ENCODE results near the gene BORCS8. TPM values are rescaled to one million over a fixed set of nuclear protein-coding genes. Genes with fewer than 3 reads are reported as not detected.

BORCS8 gene
- 10 to 100 TPM; 27.5 to 33.2 (median 31.3) TPM for total RNA-seq
- polyA plus RNA-seq, result 30.3 TPM
- long read RNA-seq, donor 1, transcript BORCS8-203 (4 exons, 1,489 nt), result minor isoform, 7 of 44 reads
- long read RNA-seq, donor 1, transcript BORCS8-202 (6 exons, 1,429 nt), result major isoform, 25 of 44 reads
- long read RNA-seq, donor 1, partial matches to known transcripts, result 2 of 44 reads
- long read RNA-seq, donor 1, other reads (novel, unspliced or antisense), result 3 of 44 reads
- long read RNA-seq, donor 2, transcript BORCS8-202 (6 exons, 1,429 nt), result major isoform, 11 of 21 reads
- long read RNA-seq, donor 2, partial matches to known transcripts, result 1 of 21 reads
- long read RNA-seq, donor 2, other reads (novel, unspliced or antisense), result 2 of 21 reads
- long read RNA-seq, donor 3, transcript BORCS8-203 (4 exons, 1,489 nt), result minor isoform, 10 of 41 reads
- long read RNA-seq, donor 3, transcript BORCS8-202 (6 exons, 1,429 nt), result major isoform, 23 of 41 reads
- long read RNA-seq, donor 3, partial matches to known transcripts, result 0 of 41 reads
- long read RNA-seq, donor 3, other reads (novel, unspliced or antisense), result 6 of 41 reads
- long read RNA-seq, donor 4, transcript BORCS8-203 (4 exons, 1,489 nt), result minor isoform, 8 of 39 reads
- long read RNA-seq, donor 4, transcript BORCS8-202 (6 exons, 1,429 nt), result major isoform, 21 of 39 reads
- long read RNA-seq, donor 4, partial matches to known transcripts, result 0 of 39 reads
- long read RNA-seq, donor 4, other reads (novel, unspliced or antisense), result 5 of 39 reads

DNA sequence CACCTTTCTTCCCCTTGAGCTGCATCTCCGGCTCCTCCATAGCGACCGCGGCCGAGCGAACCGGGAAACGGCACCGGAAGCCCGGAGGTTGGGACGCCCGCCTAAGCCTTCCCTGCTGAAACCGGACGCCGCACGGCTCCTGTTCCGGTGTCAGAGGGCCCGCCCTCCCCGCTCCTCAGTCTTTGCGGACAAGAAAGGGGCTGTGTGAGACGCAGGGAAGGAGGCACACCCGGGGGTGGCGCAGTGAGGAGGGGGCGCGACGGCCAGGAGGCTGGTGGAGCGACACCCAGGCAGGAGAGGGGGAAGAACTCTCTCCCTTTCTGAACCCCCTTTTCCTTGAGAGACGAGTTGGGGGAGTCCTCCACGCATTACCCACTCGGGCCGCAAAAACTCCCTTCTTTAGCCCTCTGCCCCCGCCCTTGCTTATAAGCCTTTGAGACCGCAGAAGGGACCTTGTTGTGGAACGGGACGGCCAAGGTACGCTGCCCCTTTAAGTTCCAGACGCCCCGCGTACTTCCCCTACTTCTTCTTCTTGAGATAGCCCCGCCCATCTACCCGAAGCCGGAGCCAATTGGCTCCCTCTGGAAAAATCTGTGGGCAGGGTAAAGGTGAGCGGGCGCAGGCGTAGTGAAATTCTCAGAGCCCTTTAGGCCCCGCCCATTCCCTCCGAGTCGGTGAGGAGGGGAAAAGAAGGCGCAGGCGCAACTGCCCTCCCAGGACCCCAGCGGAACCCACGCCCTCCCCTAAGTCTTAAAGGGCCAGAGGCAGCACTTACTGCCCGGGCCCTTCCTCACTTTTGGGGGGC lies at the start of gene BORCS8, which contains the start of gene RFXANK:
BORCS8 (minus strand) TSS at position 75 of the 805 bp plus-strand sequence; CDS start at position 40, 35 bp downstream.
RFXANK (plus strand) TSS at position 181 of the 805 bp plus-strand sequence. CDS start 1,689 bp downstream, outside the sequence.
- H3K9me3 ChIP-seq (ENCODE audit: control insufficient read depth, low read length), result no peaks in the 10 kb centered on the region
- no peaks in the 10 kb centered on the region for H3K27me3 ChIP-seq (ENCODE audit: control insufficient read depth, insufficient read depth)
- H3K27ac ChIP-seq (ENCODE audit: low read length), result peak within 1 kb of the TSS; percentile 100
- ATAC-seq (peak; percentile 97 to 98), DNase-seq (peak; percentile 99)
- intact Hi-C loops (cut with DNase I), result loop anchor here in 1 of 4 donors (10.0 kb wide), 1 partner anchor 133 kb away; the partner anchor contains the start of genes MAU2 and SUGP1
- peak within 1 kb of the TSS; percentile 91 for H3K4me3 ChIP-seq (ENCODE audit: low read length)
- WGBS, result under 1% methylated on average over 53 of the region's 53 CpGs
- H3K4me1 ChIP-seq (ENCODE audit: control insufficient read depth, insufficient read depth, low read length), result peaks cover 6% of the 10 kb centered on the region

DNA sequence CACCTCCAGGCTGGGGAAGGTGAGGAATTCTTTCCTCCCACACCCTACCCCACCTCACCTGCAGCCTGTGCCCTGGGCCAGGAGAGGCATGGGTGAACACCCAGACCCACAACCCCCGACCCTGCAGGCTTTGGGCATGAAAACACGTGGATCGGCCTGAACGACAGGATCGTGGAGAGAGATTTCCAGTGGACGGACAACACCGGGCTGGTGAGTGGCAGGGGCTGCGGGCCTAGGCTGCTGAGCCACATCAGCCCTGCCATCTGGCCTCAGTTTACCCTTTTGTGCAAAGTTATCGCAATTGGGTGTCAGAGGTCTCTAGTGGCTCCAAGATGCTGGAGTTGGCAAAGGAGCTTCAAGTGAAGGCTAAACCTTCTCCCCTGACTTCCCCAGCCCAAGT lies 48.5 kb upstream of the BORCS8 start:
- intact Hi-C loops (cut with DNase I), result no loop called here
- H3K9me3 ChIP-seq (ENCODE audit: control insufficient read depth, low read length), result no peaks in the 10 kb centered on the region
- DNase-seq (no peak), ATAC-seq (no peak)
- no peaks in the 10 kb centered on the region for H3K4me1 ChIP-seq (ENCODE audit: control insufficient read depth, insufficient read depth, low read length)
- 82% methylated on average over 9 of the region's 9 CpGs for WGBS
- H3K27ac ChIP-seq (ENCODE audit: low read length), result no peak overlapping the region
- no peak overlapping the region for H3K4me3 ChIP-seq (ENCODE audit: low read length)
- no peaks in the 10 kb centered on the region for H3K27me3 ChIP-seq (ENCODE audit: control insufficient read depth, insufficient read depth)

DNA sequence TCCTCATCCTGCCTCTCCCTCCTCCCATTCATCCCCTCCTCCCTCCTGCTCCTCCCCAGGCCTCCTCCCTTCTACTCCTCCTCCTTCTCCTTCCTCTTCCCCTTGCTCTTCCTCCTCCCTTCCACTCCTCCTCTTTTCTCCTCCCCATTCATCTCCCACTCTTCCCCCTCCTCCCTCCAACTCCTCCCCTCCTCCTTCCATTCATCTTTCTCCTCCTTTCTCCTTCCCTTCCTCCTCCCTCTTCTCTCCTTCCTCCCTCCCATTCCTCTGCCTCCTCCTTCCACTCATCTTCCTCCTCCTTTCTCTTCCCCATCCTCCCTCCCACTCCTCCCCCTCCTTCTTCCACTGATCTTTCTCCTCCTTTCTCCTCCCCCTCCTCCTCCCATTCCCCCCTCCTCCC lies 47.7 kb upstream of the BORCS8 start:
- H3K27ac ChIP-seq (ENCODE audit: low read length), result no peak overlapping the region
- peaks cover 3% of the 10 kb centered on the region for H3K9me3 ChIP-seq (ENCODE audit: control insufficient read depth, low read length)
- ATAC-seq (no peak), DNase-seq (no peak)
- H3K4me1 ChIP-seq (ENCODE audit: control insufficient read depth, insufficient read depth, low read length), result no peaks in the 10 kb centered on the region
- H3K27me3 ChIP-seq (ENCODE audit: control insufficient read depth, insufficient read depth), result no peaks in the 10 kb centered on the region
- no peak overlapping the region for H3K4me3 ChIP-seq (ENCODE audit: low read length)
- intact Hi-C loops (cut with DNase I), result no loop called here

DNA sequence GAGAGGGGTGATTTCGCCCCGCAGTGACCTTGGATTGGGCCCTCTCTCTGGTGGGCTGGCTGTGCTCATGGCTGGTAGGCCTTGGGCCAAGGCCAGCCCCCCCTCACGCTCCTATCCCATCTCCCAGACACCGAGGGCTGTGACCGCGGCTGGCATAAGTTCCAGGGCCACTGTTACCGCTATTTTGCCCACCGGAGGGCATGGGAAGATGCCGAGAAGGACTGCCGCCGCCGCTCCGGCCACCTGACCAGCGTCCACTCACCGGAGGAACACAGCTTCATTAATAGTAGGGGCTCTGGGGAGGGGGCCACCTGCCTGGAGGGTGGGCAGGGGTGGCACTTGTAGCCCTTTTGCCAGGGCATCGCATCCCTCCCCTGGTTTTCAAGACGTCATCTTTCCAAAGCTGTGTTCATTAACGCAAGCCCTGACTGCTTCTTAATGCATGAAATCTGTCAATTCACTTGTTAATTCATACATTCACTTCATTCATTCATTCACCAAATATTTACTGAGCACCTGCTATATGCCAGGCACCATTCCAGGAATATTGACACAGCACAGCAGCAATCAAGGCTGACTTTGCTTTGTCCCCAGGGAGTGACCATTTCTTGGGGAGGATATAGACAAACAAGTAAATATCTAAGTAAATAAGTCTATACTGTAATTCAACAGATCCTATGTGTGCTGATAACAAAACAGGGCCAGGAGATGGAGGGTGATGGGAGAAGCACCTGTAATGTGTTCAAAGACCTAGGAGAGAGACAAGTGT lies 46.4 kb upstream of the BORCS8 start:
- ATAC-seq (peak in 1 of 2 donors; percentile 16), DNase-seq (no peak)
- Histone ChIP-seq H3K4me1 (ENCODE audit: control insufficient read depth, insufficient read depth, low read length) (no peaks in the 10 kb centered on the region), H3K9me3 (ENCODE audit: control insufficient read depth, low read length) (peaks cover 12% of the 10 kb centered on the region), H3K27me3 (ENCODE audit: control insufficient read depth, insufficient read depth) (no peaks in the 10 kb centered on the region), H3K27ac (ENCODE audit: low read length) (no peak overlapping the region), H3K4me3 (ENCODE audit: low read length) (no peak overlapping the region)
- WGBS, result 84% methylated on average over 18 of the region's 18 CpGs
- intact Hi-C loops (cut with DNase I), result no loop called here

DNA sequence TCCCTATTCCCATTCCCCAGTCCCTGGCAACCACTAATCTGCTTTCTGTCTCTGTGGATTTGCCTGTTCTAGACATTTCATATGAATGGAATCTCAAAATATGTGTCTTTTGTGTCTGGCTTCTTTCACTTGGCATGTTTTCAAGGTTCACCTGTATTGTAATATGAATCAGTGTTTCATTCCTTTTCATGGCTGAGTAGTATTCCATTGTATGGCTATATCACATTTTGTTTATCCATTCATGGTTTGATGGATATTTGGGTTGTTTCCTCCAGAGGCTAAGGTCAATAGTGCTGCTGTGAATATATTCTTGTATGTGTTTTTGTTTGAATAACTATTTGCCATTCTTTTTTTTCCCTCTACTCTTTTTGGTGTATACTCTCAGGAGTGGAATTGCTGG lies 44.2 kb upstream of the BORCS8 start:
- intact Hi-C loops (cut with DNase I), result no loop called here
- no peak for ATAC-seq
- H3K27me3 ChIP-seq (ENCODE audit: control insufficient read depth, insufficient read depth), result no peaks in the 10 kb centered on the region
- no peak overlapping the region for H3K4me3 ChIP-seq (ENCODE audit: low read length)
- peaks cover 12% of the 10 kb centered on the region for H3K9me3 ChIP-seq (ENCODE audit: control insufficient read depth, low read length)
- no peak overlapping the region for H3K27ac ChIP-seq (ENCODE audit: low read length)
- no peaks in the 10 kb centered on the region for H3K4me1 ChIP-seq (ENCODE audit: control insufficient read depth, insufficient read depth, low read length)
- DNase-seq, result no peak

DNA sequence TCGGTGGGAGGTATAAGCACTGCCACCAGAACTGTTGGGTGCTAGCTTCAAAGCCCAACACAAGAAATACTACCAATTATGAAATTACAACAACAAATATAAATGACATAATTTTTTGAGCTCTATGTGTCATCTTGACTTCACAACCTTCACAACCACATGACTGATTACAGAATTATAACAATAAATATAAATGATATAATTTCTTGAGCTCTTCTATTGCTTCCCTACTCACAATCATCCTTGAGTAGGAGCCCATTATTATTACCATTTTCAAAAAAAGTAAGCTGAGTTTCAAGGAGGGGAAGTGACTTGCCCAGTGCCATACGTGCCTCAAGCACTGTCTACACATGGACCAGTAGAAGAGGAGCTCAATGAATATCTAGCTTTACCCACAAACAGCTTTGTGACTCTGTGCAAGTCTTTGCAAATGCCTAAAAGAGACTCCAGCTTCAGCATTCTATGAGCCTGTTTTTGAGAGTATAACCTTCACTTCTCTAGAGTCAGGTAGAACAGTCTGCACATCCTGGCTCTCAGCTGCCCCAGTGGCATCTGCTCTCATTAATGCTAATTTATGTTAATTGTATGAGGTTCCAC lies 42.4 kb upstream of the BORCS8 start:
- no peak for DNase-seq
- Histone ChIP-seq H3K4me3 (ENCODE audit: low read length) (no peak overlapping the region), H3K27ac (ENCODE audit: low read length) (no peak overlapping the region), H3K4me1 (ENCODE audit: control insufficient read depth, insufficient read depth, low read length) (no peaks in the 10 kb centered on the region), H3K9me3 (ENCODE audit: control insufficient read depth, low read length) (peaks cover 12% of the 10 kb centered on the region), H3K27me3 (ENCODE audit: control insufficient read depth, insufficient read depth) (no peaks in the 10 kb centered on the region)
- intact Hi-C loops (cut with DNase I), result no loop called here
- WGBS, result 89% methylated on average over 2 of the region's 2 CpGs
- no peak for ATAC-seq

DNA sequence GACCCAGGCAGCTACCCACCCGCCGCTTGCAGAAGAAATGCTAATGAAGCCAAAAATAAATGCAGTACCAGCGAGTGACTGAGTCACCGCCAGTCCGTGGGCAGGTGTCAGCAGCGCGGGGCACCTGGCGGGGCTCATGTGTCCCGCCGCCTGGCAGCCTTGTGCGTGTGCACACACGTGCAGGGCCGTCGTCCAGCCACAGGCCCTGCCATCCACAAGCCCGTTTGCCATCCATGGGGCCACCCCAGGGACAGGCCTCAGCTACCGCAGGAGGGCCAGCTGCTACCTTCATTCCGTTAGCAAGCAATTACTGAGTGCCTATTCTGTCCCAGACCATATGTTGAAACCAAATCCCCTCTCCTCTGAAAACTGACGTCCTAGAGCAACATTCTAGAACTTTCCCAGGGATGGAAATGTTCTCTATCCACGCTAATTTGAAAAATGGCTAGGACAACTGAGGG lies 40.3 kb upstream of the BORCS8 start:
- H3K27ac ChIP-seq (ENCODE audit: low read length), result no peak overlapping the region
- DNase-seq (no peak), ATAC-seq (no peak)
- intact Hi-C loops (cut with DNase I), result no loop called here
- H3K4me1 ChIP-seq (ENCODE audit: control insufficient read depth, insufficient read depth, low read length), result no peaks in the 10 kb centered on the region
- no peaks in the 10 kb centered on the region for H3K27me3 ChIP-seq (ENCODE audit: control insufficient read depth, insufficient read depth)
- no peak overlapping the region for H3K4me3 ChIP-seq (ENCODE audit: low read length)
- peaks cover 12% of the 10 kb centered on the region for H3K9me3 ChIP-seq (ENCODE audit: control insufficient read depth, low read length)
- WGBS, result 79% methylated on average over 19 of the region's 19 CpGs

DNA sequence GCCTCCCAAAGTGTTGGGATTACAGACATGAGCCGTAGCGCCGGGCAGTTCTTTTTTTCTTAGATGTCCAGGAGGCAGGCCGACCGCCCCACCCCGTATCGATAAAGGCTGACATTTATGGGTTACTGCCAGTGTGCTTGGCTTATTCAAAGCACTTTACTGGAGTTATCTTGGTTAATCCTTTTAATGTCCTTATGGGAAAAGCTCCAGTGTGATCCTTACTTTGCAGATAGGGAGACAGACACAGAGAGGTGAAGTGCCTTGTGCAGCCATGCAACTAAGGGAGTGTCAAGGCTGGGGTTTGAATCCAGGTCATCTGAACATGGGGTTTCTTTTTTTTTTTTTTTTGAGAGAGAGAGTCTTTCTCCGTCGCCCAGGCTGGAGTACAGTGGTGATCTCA lies 39.0 kb upstream of the BORCS8 start:
- Histone ChIP-seq H3K4me3 (ENCODE audit: low read length) (no peak overlapping the region), H3K4me1 (ENCODE audit: control insufficient read depth, insufficient read depth, low read length) (no peaks in the 10 kb centered on the region), H3K27ac (ENCODE audit: low read length) (no peak overlapping the region), H3K9me3 (ENCODE audit: control insufficient read depth, low read length) (peaks cover 12% of the 10 kb centered on the region), H3K27me3 (ENCODE audit: control insufficient read depth, insufficient read depth) (no peaks in the 10 kb centered on the region)
- DNase-seq (no peak), ATAC-seq (no peak)
- 79% methylated on average over 9 of the region's 9 CpGs for WGBS
- intact Hi-C loops (cut with DNase I), result no loop called here

DNA sequence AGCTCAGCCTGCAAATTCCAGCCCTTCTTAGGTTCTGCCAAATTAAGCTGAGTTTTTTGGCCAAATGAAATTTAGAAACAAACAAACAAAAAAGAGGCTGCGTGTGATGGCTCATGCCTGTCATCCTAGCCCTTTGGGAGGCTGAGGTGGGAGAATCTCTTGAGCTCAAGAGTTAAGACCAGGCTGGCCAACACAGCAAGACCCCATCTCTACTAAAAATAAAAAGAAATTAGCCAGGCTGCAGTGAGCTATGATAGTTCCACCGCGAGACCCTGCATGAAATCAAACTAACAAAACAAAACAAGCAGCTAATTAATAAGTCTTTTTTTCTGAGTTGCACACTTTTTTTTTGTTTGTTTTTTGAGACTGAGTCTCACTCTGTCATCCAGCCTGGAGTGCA lies 37.7 kb upstream of the BORCS8 start:
- Histone ChIP-seq H3K27me3 (ENCODE audit: control insufficient read depth, insufficient read depth) (no peaks in the 10 kb centered on the region), H3K9me3 (ENCODE audit: control insufficient read depth, low read length) (peaks cover 9% of the 10 kb centered on the region), H3K27ac (ENCODE audit: low read length) (no peak overlapping the region), H3K4me1 (ENCODE audit: control insufficient read depth, insufficient read depth, low read length) (no peaks in the 10 kb centered on the region), H3K4me3 (ENCODE audit: low read length) (no peak overlapping the region)
- DNase-seq, result no peak
- WGBS, result 86% methylated on average over 3 of the region's 3 CpGs
- intact Hi-C loops (cut with DNase I), result no loop called here
- no peak for ATAC-seq

DNA sequence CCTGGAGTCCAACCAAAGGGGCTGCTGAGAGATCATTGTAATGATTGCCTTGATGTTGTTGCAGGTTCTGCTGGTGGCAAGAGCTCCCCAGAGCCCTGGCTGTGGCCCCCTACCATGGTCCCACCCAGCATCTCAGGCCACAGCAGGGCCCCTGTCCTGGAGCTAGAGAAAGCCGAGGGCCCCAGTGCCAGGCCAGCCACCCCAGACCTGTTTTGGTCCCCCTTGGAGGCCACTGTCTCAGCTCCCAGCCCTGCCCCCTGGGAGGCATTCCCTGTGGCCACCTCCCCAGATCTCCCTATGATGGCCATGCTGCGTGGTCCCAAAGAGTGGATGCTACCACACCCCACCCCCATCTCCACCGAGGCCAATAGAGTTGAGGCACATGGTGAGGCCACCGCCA lies 35.3 kb upstream of the BORCS8 start:
- WGBS, result 81% methylated on average over 4 of the region's 4 CpGs
- Histone ChIP-seq H3K9me3 (ENCODE audit: control insufficient read depth, low read length) (no peaks in the 10 kb centered on the region), H3K27me3 (ENCODE audit: control insufficient read depth, insufficient read depth) (no peaks in the 10 kb centered on the region), H3K4me1 (ENCODE audit: control insufficient read depth, insufficient read depth, low read length) (no peaks in the 10 kb centered on the region), H3K4me3 (ENCODE audit: low read length) (no peak overlapping the region), H3K27ac (ENCODE audit: low read length) (no peak overlapping the region)
- DNase-seq (no peak), ATAC-seq (no peak)
- intact Hi-C loops (cut with DNase I), result no loop called here
